IPS-NIHi7 (cell line): Measurements from ENCODE around the gene TPX2.
A peak's percentile ranks its signal among the peaks of the same experiment; 100 is the strongest.
"Not testable (repeated sequence)": the region's sequence is repeated elsewhere in the genome, so short reads cannot be mapped to it uniquely, and the experiment has no call there.

Experiments used
- DNase-seq: peaks from one replicate; pipeline ENCODE4 v3.0.0; 2012; ENCODE audit warnings: mixed read lengths; ENCODE audit errors: extremely low spot score

TPX2 gene

GRCh38 chr20:31811796-31812728 lies 73.0 kb downstream of the TPX2 start:
- no peak for DNase-seq

- no peak for DNase-seq
Measured at GRCh38 chr20:31813611-31814010, 74.5 kb downstream of the TPX2 start.

GRCh38 chr20:31814142-31814541 lies 75.1 kb downstream of the TPX2 start:
- not testable (repeated sequence) for DNase-seq

GRCh38 chr20:31815408-31816188 lies 76.5 kb downstream of the TPX2 start:
- DNase-seq, result peak; percentile 45

- DNase-seq, result no peak
Measured at GRCh38 chr20:31816221-31816620, 77.1 kb downstream of the TPX2 start.

- DNase-seq, result no peak
Measured at GRCh38 chr20:31817461-31817860, 78.4 kb downstream of the TPX2 start.

- no peak for DNase-seq
Measured at GRCh38 chr20:31818376-31818908, 79.4 kb downstream of the TPX2 start.

GRCh38 chr20:31819083-31819784 lies 80.1 kb downstream of the TPX2 start, which contains the start of gene MYLK2:
Gene MYLK2 (plus strand): TSS chr20:31819356. CDS start chr20:31819581, 225 bp downstream.
- DNase-seq, result no peak

GRCh38 chr20:31820228-31820627 lies 81.1 kb downstream of the TPX2 start:
- no peak for DNase-seq

GRCh38 chr20:31821427-31821826 lies 82.3 kb downstream of the TPX2 start:
- no peak for DNase-seq

GRCh38 chr20:31822421-31823330 lies 83.6 kb downstream of the TPX2 start:
- peak; percentile 96 for DNase-seq

- no peak for DNase-seq
Measured at GRCh38 chr20:31823360-31824124, 84.5 kb downstream of the TPX2 start.

GRCh38 chr20:31824125-31824485 lies 85.0 kb downstream of the TPX2 start:
- no peak for DNase-seq

- DNase-seq, result no peak
Measured at GRCh38 chr20:31824554-31825313, 85.6 kb downstream of the TPX2 start.

GRCh38 chr20:31826074-31826473 lies 87.0 kb downstream of the TPX2 start:
- DNase-seq, result no peak

- DNase-seq, result no peak
Measured at GRCh38 chr20:31827059-31827458, 88.0 kb downstream of the TPX2 start.

GRCh38 chr20:31828016-31828415 lies 88.9 kb downstream of the TPX2 start:
- DNase-seq, result not testable (repeated sequence)

- no peak for DNase-seq
Measured at GRCh38 chr20:31829731-31830130, 90.6 kb downstream of the TPX2 start.

- DNase-seq, result no peak
Measured at GRCh38 chr20:31830406-31830981, 91.4 kb downstream of the TPX2 start.
